Fibroblast of skin of left quadriceps (primary cell): ENCODE results near the gene KCNT1.

ENCODE experiments used
- DNase-seq, 2 experiments: peaks; one replicate each; pipeline ENCODE4 v3.0.0-alpha.2; 2013; ENCODE audit warnings: low read depth in 2 of 2

KCNT1 gene

GRCh38 chr9:135797507-135798262 lies 95.7 kb downstream of the KCNT1 start:
- DNase-seq = peak; percentile 3 to 6

GRCh38 chr9:135798263-135798585 lies 96.2 kb downstream of the KCNT1 start:
- DNase-seq = no peak

- DNase-seq = no peak
These were observed 97.3 kb downstream of the KCNT1 start for GRCh38 chr9:135799261-135799660.

DNA sequence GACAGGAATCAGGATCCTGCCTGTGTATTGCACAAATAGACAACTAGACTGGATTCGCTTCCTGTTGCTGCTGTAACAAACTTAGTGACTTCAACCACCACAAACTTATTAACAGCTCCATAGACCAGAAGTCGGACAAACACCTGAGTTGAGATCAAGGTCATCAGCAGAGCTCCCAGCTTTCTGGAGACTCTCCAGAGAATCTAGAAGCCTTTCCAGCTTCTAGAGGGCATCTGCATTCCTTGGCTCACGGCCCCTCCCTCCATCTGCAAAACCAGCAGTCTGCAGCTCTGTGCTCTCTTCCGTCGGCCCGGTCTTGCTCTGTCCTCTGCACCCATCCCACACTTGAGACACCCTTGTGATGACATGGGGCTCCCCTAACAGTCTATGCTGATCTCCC lies 99.1 kb downstream of the KCNT1 start:
- DNase-seq = no peak

DNA sequence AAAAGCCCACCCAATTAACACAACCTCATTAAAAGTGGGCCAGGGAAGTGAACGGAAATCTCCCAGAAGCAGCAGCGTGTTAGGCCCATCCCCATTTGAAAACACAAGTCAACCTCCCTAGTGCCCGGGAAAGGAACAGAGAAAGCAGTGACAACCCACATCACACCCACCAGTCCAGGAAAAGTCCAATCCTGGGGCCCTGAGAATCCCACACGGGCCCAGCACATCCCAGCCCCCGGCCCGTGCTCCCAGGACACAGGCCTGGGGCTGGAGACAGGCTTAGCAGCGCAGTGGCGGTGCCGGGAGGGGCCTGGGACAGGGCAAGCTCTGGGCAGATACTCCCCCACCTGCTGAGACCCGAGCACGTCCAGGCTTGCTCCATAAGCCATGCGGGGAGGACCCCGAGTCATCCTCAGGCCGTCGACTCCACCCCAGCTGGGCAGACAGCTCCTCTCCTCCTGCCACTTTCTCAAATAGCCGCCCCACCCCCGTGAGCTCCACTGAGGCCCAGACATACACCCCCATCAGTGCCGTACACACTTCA lies 101.0 kb downstream of the KCNT1 start:
- DNase-seq = no peak

DNA sequence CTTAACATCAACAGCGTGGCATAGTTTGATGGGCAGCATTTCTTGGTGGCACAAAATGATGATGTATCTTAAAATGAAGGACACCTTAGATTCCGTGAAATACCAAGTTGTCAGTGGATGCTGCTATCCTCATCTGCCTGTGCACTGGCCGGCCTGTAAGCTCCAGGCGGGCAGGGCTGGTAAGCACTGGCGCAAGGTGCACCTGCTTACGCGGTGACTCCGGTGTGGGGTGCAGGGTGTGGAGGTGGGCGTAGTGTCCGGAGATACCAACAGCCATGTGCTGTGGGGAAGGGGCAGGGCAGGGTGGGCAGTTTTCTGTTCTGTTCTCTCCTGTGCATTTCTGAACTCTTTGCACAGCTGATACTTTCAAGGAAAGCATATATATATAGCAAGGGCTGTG lies 101.5 kb downstream of the KCNT1 start:
- DNase-seq = no peak

GRCh38 chr9:135804581-135805421 lies 102.8 kb downstream of the KCNT1 start:
- peak; percentile 1 to 4 for DNase-seq

GRCh38 chr9:135805422-135806022 lies 103.5 kb downstream of the KCNT1 start:
- DNase-seq = no peak

DNA sequence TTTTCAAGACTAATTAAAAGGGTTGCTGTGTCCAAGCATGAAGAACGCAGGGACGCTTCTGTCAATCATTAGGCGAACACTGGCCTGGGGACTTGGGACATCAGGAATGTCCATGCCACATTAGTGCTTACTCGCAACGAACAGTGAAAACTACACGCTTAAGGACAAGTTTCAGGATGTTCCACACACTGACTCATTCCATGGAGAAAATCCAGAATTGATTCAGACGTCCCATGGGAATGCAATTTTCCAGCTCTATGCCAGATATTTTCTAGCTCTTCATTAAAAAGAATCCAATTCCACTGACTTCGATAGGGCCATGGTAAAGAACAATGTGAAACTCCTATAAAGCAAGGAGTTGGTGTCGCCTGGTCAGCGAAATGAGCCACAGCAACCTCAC lies 107.2 kb downstream of the KCNT1 start:
- peak; percentile 56 to 57 for DNase-seq

DNA sequence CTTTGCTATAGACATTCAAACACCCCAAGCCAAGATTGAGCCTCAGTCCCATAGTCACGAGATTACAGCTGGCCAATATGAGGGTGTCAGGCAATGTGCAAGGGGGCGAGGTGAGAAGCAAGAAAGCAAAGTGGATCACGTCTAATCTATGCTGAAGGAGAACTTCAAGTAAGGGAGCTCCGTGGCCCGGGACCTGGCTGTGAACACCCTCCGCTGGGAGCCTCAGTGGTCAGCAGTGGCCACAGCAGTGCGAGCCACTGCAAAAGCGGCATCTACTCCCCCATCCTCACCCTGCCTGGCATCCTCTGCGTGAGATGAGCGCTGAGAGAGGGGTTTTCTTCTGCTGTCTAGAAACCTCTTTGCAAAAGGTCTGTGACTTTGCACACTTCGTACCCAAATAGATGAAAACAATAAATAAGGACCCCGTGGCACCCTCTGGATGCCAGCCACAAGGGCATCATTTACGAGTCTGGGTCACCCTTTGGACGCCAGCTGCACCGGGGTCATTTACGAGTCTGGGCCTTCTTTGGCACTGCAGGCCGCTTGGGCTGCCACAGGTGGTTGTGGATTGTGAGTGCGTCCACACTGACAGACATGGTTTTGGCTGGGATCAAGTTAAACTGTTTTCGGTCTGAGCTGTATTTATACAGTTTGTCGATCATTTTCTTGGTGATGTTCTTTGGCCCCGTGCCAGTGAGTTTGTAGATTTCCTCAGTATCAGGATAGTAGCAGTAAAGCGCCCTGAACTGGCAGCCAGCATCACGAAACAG lies 109.0 kb downstream of the KCNT1 start:
- DNase-seq = no peak

- DNase-seq = peak; percentile 24 to 28
These were observed 109.8 kb downstream of the KCNT1 start for GRCh38 chr9:135811801-135812200.

DNA sequence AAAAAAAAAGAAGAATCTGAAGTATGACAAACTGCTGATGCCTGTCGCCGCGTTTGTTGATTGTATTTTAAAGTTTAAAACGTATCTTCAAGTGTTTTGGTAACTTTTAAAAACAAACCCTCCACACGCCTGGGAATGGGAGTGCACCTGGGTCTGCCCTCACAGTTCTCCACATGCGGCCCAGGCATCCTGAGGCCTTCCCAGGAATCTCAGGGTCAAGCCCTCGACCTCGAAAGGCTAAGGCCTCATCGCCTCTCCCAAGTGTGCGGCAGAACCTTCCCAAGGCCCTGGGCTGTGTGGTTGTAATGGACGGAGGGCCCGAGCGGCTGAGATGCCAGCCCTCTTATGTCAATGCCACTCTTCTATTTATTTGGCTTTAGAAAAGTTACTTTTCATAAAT lies 111.0 kb downstream of the KCNT1 start:
- no peak for DNase-seq

DNA sequence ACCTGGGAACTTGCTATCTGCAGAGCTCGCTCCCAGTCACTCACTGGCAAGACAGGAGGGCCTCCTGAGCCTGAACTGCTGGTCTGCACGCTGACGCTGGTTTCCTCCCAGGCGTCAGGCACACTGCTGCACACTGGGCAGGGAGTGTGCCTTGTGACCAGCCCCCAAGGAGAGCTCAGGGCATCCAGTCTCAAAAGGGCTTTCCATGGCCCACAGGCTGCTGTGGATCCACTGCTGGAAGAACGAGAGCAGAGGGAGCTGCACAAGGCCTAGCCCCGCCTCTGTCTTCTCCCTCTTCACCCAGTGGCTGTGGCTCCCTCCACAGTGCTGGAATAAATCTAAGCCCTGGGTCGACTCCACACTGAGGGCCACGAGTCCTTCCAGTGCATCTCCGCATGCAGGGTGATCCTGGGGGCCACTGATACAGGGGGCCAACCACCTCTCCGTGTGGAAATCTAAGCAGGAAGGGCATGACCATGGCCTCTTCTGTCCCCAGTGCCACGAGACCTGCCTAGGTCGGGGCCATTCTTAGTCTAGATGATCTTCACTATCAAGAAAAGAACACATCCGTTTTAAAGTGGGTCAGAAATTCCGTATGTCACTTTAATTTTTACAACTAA lies 111.8 kb downstream of the KCNT1 start:
- no peak for DNase-seq

- no peak for DNase-seq
These were observed 112.6 kb downstream of the KCNT1 start for GRCh38 chr9:135814421-135815095.

- no peak for DNase-seq
These were observed 113.4 kb downstream of the KCNT1 start for GRCh38 chr9:135815413-135815812.

DNA sequence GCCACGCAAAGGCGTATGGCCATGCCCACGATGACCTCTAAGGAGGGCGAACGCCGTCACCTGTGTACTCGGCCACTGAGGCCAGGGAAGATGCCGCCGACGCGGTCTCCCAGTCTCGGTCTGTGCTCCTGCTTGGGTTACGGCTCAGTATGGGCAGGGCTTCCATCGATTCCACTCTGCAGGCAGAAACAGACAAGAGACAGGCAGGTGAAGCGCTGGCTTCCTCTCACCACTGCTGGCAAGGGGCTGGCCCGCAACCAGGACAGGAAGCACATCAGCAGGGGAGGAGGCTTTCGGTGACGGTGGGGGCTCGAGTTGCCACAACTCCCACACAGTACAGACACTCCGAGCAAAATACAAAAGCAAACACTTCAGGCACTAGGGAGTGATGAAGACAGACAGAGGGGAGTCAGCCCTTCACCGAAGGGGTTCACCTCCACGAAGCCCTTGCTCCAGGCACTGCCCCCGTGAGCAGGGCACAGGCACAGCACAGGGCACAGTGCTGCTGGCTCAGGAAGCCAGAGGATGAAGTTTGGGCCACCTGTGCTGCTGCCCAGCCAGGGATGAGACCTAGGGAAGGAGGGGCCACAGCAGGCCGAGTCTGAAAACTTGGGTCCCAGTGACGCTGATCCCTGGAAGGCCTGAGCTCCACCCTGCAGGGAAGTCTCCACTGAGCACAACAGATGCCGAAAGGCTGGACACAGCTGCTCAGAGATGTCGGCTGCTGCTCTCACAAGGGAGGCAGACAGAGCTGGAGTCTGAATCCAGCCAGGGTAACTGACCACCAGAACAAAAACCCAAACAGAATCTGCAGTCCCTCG lies 114.1 kb downstream of the KCNT1 start:
- DNase-seq = no peak

DNA sequence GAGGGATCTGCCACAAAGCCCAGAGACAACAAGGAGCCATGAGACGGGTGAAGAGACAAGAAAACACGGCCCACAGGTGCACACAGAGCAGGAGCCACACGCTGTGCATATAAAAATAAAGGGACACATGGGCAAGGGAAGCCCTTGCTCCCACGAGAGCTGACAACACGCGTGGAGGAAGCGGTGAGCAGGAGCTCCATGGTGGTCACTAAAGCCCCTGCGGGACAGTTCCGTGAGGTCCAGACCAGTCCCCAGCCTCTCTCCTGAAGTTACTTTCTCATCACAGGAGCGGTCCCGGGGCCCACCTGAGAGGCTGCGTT lies 114.6 kb downstream of the KCNT1 start:
- DNase-seq = no peak

DNA sequence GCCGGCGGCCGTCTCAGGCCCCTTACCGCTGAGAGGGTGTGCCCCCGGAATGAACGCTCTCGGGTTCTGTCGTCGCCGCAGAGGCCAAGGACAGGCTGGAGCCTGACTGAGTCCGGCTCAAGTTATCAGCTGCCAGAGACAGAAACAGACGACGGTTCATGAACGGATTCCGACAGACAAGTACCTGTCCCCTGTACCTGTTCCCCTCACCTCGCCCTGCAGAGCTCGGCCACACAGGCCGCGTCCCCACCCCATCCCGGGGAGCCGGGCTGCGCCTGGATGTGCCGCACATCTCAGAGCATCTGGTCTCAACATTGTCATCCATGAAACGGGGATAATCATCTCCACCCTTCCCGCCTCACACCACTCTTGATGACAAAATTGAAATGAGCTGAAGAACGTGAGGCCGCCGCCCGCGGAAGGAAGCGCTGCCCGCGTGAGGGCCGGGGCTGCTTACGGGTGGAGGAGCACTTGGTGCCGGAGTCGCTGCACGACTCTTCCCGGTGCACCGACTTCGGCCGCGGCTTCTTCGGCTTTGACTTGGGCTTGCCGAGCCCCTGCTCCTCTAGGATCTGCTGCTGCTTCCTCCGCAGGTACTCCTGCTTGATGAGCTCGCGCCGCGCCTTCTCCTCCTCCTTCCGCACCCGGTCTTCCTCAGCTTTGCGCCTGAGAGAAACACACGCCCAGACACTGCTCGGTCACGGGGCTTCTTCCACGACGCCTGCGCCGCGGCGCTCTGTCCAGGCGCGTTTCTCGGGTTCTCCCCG lies 116.1 kb downstream of the KCNT1 start:
- DNase-seq = no peak
